ENCODE data around the gene ATG9A. TPM values are rescaled to one million over a fixed set of nuclear protein-coding genes. Genes with fewer than 3 reads are reported as not detected.
A peak's percentile ranks its signal among the peaks of the same experiment; 100 is the strongest.

Gene ATG9A
- total and polyA plus RNA-seq, 2 experiments from 2014 or later, result 35.7 to 57.8 TPM

- H3K9me3 ChIP-seq (ENCODE audit: low read depth), result no peaks in the 10 kb centered on the region
- no peaks in the 10 kb centered on the region for H3K36me3 ChIP-seq (replicated peaks; ENCODE audit: insufficient read depth, low read depth)
- H4K20me1 ChIP-seq (ENCODE audit: insufficient read depth, poor library complexity, severe bottlenecking), result peaks cover 10% of the 10 kb centered on the region
- H3K27me3 ChIP-seq, result no peaks in the 10 kb centered on the region
- H2AFZ ChIP-seq, result no peak overlapping the region
- peaks cover 35% of the 10 kb centered on the region for H3K79me2 ChIP-seq
- H3K4me2 ChIP-seq, result peak overlapping the region; percentile 84
- no peak overlapping the region for H3K4me3 ChIP-seq
- WGBS (ENCODE audit: low lambda C conversion rate, missing lambda C conversion rate), result 90% methylated on average over 7 of the region's 7 CpGs
- no peaks in the 10 kb centered on the region for H3K9me2 ChIP-seq (replicated peaks; ENCODE audit: insufficient read depth)
- no peak for DNase-seq (ENCODE audit: low spot score)
- TF ChIP-seq EZH2 (IDR thresholded peaks at IDR 0.05; ENCODE audit: borderline replicate concordance) (no peak), EZH2phosphoT487 (IDR thresholded peaks at IDR 0.05; ENCODE audit: low read depth, severe bottlenecking, unreplicated experiment) (no peak)
- TF ChIP-seq, protein P1, sequence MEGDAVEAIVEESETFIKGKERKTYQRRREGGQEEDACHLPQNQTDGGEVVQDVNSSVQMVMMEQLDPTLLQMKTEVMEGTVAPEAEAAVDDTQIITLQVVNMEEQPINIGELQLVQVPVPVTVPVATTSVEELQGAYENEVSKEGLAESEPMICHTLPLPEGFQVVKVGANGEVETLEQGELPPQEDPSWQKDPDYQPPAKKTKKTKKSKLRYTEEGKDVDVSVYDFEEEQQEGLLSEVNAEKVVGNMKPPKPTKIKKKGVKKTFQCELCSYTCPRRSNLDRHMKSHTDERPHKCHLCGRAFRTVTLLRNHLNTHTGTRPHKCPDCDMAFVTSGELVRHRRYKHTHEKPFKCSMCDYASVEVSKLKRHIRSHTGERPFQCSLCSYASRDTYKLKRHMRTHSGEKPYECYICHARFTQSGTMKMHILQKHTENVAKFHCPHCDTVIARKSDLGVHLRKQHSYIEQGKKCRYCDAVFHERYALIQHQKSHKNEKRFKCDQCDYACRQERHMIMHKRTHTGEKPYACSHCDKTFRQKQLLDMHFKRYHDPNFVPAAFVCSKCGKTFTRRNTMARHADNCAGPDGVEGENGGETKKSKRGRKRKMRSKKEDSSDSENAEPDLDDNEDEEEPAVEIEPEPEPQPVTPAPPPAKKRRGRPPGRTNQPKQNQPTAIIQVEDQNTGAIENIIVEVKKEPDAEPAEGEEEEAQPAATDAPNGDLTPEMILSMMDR (IDR thresholded peaks at IDR 0.05; ENCODE audit: poor library complexity), result no peak
- H3K4me1 ChIP-seq (ENCODE audit: insufficient read depth), result peaks cover 17% of the 10 kb centered on the region
- H3K27ac ChIP-seq, result no peak overlapping the region
Observed at GRCh38 chr2:219174801-219175200, 54.6 kb downstream of the ATG9A start.

- no peak overlapping the region for H3K4me2 ChIP-seq
- no peaks in the 10 kb centered on the region for H3K27me3 ChIP-seq
- 94% methylated on average over 3 of the region's 3 CpGs for WGBS (ENCODE audit: low lambda C conversion rate, missing lambda C conversion rate)
- H3K4me3 ChIP-seq, result no peak overlapping the region
- no peak overlapping the region for H3K27ac ChIP-seq
- peaks cover 4% of the 10 kb centered on the region for H4K20me1 ChIP-seq (ENCODE audit: insufficient read depth, poor library complexity, severe bottlenecking)
- no peak for DNase-seq (ENCODE audit: low spot score)
- no peaks in the 10 kb centered on the region for H3K9me2 ChIP-seq (replicated peaks; ENCODE audit: insufficient read depth)
- no peaks in the 10 kb centered on the region for H3K36me3 ChIP-seq (replicated peaks; ENCODE audit: insufficient read depth, low read depth)
- TF ChIP-seq EZH2 (IDR thresholded peaks at IDR 0.05; ENCODE audit: borderline replicate concordance), result no peak
- TF ChIP-seq, protein P1 (IDR thresholded peaks at IDR 0.05; ENCODE audit: poor library complexity), result no peak
- TF ChIP-seq EZH2phosphoT487 (IDR thresholded peaks at IDR 0.05; ENCODE audit: low read depth, severe bottlenecking, unreplicated experiment), result no peak
- H2AFZ ChIP-seq, result no peak overlapping the region
- H3K9me3 ChIP-seq (ENCODE audit: low read depth), result no peaks in the 10 kb centered on the region
- peaks cover 14% of the 10 kb centered on the region for H3K4me1 ChIP-seq (ENCODE audit: insufficient read depth)
- peaks cover 29% of the 10 kb centered on the region for H3K79me2 ChIP-seq
Observed at GRCh38 chr2:219174146-219174545, 55.3 kb downstream of the ATG9A start.

- Histone ChIP-seq H3K4me1 (ENCODE audit: insufficient read depth) (peaks cover 11% of the 10 kb centered on the region), H3K4me3 (no peak overlapping the region), H4K20me1 (ENCODE audit: insufficient read depth, poor library complexity, severe bottlenecking) (no peaks in the 10 kb centered on the region), H3K79me2 (peaks cover 20% of the 10 kb centered on the region), H3K27me3 (no peaks in the 10 kb centered on the region), H3K9me3 (ENCODE audit: low read depth) (no peaks in the 10 kb centered on the region), H3K27ac (no peak overlapping the region), H3K9me2 (replicated peaks; ENCODE audit: insufficient read depth) (no peaks in the 10 kb centered on the region), H3K36me3 (replicated peaks; ENCODE audit: insufficient read depth, low read depth) (no peaks in the 10 kb centered on the region), H3K4me2 (no peak overlapping the region), H2AFZ (no peak overlapping the region)
- TF ChIP-seq EZH2 (IDR thresholded peaks at IDR 0.05; ENCODE audit: borderline replicate concordance) (no peak), EZH2phosphoT487 (IDR thresholded peaks at IDR 0.05; ENCODE audit: low read depth, severe bottlenecking, unreplicated experiment) (no peak)
- TF ChIP-seq, protein P1 (IDR thresholded peaks at IDR 0.05; ENCODE audit: poor library complexity), result no peak
- over 99% methylated on average over 6 of the region's 6 CpGs for WGBS (ENCODE audit: low lambda C conversion rate, missing lambda C conversion rate)
- DNase-seq (ENCODE audit: low spot score), result no peak
Observed at GRCh38 chr2:219173176-219173575, 56.3 kb downstream of the ATG9A start.
